Measurements from ENCODE around the gene IPO4.

The IPO4 gene

GRCh38 chr14:24132976-24133375 lies 55.6 kb downstream of the IPO4 start:
- no peak for DNase-seq (ENCODE audit: low read depth in 3 of 3)

GRCh38 chr14:24132061-24132685 lies 56.4 kb downstream of the IPO4 start:
- DNase-seq (ENCODE audit: low read depth in 3 of 3): no peak

GRCh38 chr14:24131549-24131966 lies 57.1 kb downstream of the IPO4 start:
- no peak for DNase-seq (ENCODE audit: low read depth in 3 of 3)

DNA sequence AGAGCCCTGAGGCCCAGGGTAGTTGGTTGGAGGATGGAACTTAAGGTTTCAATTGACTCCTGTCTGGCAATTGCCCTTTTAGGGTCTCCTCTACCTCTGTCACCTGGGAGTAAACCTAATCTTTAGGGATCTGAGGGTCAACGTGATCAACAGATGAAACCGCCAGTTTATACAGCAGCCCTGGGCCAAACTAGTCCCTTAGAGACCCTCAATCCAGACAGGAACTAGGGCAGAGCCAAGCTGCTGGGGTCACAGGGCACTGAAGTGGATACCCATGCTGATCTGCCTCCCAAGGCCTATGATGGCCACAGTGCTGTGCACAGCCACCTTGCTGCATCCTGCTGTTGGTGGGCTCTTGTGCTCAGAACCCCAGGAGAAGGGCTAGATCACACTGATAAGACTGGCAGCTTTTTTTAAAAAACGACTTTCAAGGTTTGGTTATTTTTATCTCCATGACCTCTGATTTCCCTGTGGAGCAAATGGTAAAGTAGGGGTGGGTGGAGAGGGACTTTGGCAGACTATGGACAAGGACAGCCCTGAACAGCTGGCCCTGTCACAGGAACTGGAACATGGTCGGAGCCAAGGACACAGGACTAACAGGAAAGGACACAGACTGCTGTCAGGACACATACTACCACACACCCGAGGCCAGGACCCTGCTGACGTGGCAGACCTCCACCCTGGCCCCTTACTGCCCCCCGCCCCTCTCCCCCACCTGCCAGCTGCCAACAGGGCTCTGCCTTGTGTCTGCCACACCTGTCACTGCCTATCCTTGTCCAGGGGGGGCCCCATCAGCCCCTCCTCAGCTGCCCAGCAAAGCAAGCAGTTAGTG lies 57.7 kb downstream of the IPO4 start:
- no peak for DNase-seq (ENCODE audit: low read depth in 3 of 3)

DNA sequence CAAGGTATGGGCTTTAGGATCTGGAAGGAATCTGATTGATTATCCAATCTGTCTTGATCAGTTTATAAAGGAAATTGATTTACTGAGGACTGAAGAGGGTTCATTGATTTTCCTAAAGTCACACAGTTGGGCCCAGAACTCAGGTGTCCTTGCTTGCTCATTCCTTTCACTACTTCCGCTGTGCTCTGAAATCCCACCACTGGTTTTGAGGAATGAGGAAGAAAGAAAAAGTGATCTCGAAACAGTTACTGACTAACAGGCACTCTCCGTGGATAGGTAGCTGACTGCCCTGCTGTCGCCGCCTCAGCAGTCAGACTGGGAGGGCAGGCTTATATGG lies 58.3 kb downstream of the IPO4 start, which contains the start of gene FITM1:
FITM1 (plus strand) TSS at position 280 of the 337 bp plus-strand sequence. CDS start 905 bp downstream, outside the sequence.
- no peak for DNase-seq (ENCODE audit: low read depth in 3 of 3)

Data from stimulated activated CD4-positive, alpha-beta T cell treated with anti-CD3 and anti-CD28 coated beads, TNF-alpha, amount 100 ng/mL, for 24 hours (primary cell).